Liver (tissue), 3 donors: ENCODE results near the gene SH3PXD2A.

Experiments
- EGR1 ChIP-seq, 2 donors: IDR thresholded peaks; 2 replicates each; pipeline ENCODE4 v1.6.1; 2016 to 2018; ENCODE audit warnings: antibody characterized with exemption in 2 of 2, low read depth in 2 of 2
- FOXA1 ChIP-seq: IDR thresholded peaks from 2 replicates; pipeline ENCODE4 v1.6.1; 2016; ENCODE audit warnings: antibody characterized with exemption
- SP1 ChIP-seq: IDR thresholded peaks from 2 replicates; pipeline ENCODE4 v1.6.1; 2018; ENCODE audit warnings: antibody characterized with exemption, mild to moderate bottlenecking
- TAF1 ChIP-seq: conservative IDR thresholded peaks from 2 replicates; pipeline ENCODE4 v1.6.1; 2016; ENCODE audit warnings: antibody characterized with exemption, mild to moderate bottlenecking
- TF ChIP-seq, protein P1 (sequence below): fragments of 150-350 bp; IDR thresholded peaks from 2 replicates; pipeline ENCODE4 v1.5.1; 2017; ENCODE audit warnings: improper control_type of control experiment, low read depth, low read length; ENCODE audit not compliant: missing input control
- TF ChIP-seq, protein P2 (sequence below): IDR thresholded peaks from 2 replicates; pipeline ENCODE4 v1.6.1; 2016; ENCODE audit warnings: antibody characterized with exemption
- TF ChIP-seq, protein P3 (sequence below): IDR thresholded peaks from 2 replicates; pipeline ENCODE4 v1.6.1; 2016; ENCODE audit warnings: antibody characterized with exemption
- donor health status: healthy.
- donor health status: healthy.

DNA sequence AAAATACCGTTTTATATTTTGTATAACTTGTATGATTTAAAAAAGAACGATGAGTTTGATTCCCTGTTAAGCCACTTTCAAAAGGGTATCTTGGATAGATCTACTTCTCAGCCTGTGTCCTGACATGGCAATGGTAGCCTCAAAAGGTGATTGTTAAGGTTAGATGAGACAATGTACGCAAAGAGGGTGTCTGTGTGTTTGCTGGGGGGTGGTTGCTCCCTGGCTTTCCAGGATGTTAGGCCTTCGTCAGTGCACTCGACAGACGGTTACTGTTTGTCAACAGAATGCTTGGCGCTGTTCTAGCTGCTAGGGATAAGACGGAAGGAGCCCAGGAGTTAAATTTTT lies 271.5 kb downstream of the SH3PXD2A start:
- TF ChIP-seq, protein P1, sequence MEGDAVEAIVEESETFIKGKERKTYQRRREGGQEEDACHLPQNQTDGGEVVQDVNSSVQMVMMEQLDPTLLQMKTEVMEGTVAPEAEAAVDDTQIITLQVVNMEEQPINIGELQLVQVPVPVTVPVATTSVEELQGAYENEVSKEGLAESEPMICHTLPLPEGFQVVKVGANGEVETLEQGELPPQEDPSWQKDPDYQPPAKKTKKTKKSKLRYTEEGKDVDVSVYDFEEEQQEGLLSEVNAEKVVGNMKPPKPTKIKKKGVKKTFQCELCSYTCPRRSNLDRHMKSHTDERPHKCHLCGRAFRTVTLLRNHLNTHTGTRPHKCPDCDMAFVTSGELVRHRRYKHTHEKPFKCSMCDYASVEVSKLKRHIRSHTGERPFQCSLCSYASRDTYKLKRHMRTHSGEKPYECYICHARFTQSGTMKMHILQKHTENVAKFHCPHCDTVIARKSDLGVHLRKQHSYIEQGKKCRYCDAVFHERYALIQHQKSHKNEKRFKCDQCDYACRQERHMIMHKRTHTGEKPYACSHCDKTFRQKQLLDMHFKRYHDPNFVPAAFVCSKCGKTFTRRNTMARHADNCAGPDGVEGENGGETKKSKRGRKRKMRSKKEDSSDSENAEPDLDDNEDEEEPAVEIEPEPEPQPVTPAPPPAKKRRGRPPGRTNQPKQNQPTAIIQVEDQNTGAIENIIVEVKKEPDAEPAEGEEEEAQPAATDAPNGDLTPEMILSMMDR = no peak
- TF ChIP-seq TAF1 (no peak), FOXA1 (no peak), SP1 (no peak), EGR1 (IDR thresholded peaks at IDR 0.05; ENCODE audit: low read depth in 2 of 2) (no peak)
- TF ChIP-seq, protein P2, sequence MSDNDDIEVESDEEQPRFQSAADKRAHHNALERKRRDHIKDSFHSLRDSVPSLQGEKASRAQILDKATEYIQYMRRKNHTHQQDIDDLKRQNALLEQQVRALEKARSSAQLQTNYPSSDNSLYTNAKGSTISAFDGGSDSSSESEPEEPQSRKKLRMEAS = no peak
- TF ChIP-seq, protein P3, sequence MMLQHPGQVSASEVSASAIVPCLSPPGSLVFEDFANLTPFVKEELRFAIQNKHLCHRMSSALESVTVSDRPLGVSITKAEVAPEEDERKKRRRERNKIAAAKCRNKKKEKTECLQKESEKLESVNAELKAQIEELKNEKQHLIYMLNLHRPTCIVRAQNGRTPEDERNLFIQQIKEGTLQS = no peak
